Liver (tissue), 9 donors: ENCODE data around the gene RETREG1. TPM values are rescaled to one million over a fixed set of nuclear protein-coding genes. Genes with fewer than 3 reads are reported as not detected.

Source experiments
- DNase-seq: peaks from one replicate; pipeline ENCODE4 v3.0.0-alpha.2; 2017; ENCODE audit warnings: low spot score
- H3K27ac ChIP-seq, 2 donors: one replicate each; pipeline ENCODE4 v1.7.0; 2013; ENCODE audit warnings: inconsistent platforms in 2 of 2, low read length in 2 of 2, control low read depth in 1 of 2, low read depth in 1 of 2, mild to moderate bottlenecking in 1 of 2
- H3K27me3 ChIP-seq, 4 donors: one replicate each; pipeline versions ENCODE4 v1.6.1 to v1.7.0; 2013; ENCODE audit warnings: low read length in 3 of 4, inconsistent platforms in 1 of 4, mild to moderate bottlenecking in 1 of 4, moderate library complexity in 1 of 4; ENCODE audit not compliant: control insufficient read depth in 4 of 4, insufficient read depth in 4 of 4
- H3K36me3 ChIP-seq, 4 donors: one replicate each; pipeline versions ENCODE4 v1.6.1 to v1.7.0; 2013; ENCODE audit warnings: low read length in 3 of 4, mild to moderate bottlenecking in 3 of 4, low read depth in 1 of 4, moderate library complexity in 1 of 4; ENCODE audit not compliant: control insufficient read depth in 4 of 4, insufficient read depth in 3 of 4
- H3K4me1 ChIP-seq, 4 donors: one replicate each; pipeline versions ENCODE4 v1.6.1 to v1.7.0; 2013; ENCODE audit warnings: low read length in 3 of 4, mild to moderate bottlenecking in 3 of 4, moderate library complexity in 1 of 4; ENCODE audit not compliant: control insufficient read depth in 4 of 4, insufficient read depth in 4 of 4
- H3K4me3 ChIP-seq, 3 donors: one replicate each; pipeline versions ENCODE4 v1.6.1 to v1.7.0; 2013; ENCODE audit warnings: low read length in 3 of 3, control low read depth in 1 of 3, low read depth in 1 of 3, mild to moderate bottlenecking in 1 of 3
- H3K9ac ChIP-seq, 2 donors: one replicate each; pipeline ENCODE4 v1.7.0; 2013; ENCODE audit warnings: low read length in 2 of 2, mild to moderate bottlenecking in 2 of 2, moderate library complexity in 2 of 2, control low read depth in 1 of 2, low read depth in 1 of 2
- H3K9me3 ChIP-seq, 4 donors: one replicate each; pipeline versions ENCODE4 v1.6.1 to v1.7.0; 2013; ENCODE audit warnings: low read length in 3 of 4; ENCODE audit not compliant: control insufficient read depth in 4 of 4
- EGR1 ChIP-seq, 2 donors: IDR thresholded peaks; 2 replicates each; pipeline ENCODE4 v1.6.1; 2016 to 2018; ENCODE audit warnings: antibody characterized with exemption in 2 of 2, low read depth in 2 of 2
- FOXA1 ChIP-seq: IDR thresholded peaks from 2 replicates; pipeline ENCODE4 v1.6.1; 2016; ENCODE audit warnings: antibody characterized with exemption
- FOXA2 ChIP-seq: IDR thresholded peaks from 2 replicates; pipeline ENCODE4 v1.6.1; 2016; ENCODE audit warnings: antibody characterized with exemption
- GABPA ChIP-seq, 2 donors: IDR thresholded peaks in 1 of 2; conservative IDR thresholded peaks in 1 of 2; 2 replicates each; pipeline ENCODE4 v1.6.1; 2016; ENCODE audit warnings: antibody characterized with exemption in 2 of 2, mild to moderate bottlenecking in 1 of 2, moderate library complexity in 1 of 2
- HNF4A ChIP-seq, 2 donors: conservative IDR thresholded peaks; 2 replicates each; pipeline ENCODE4 v1.6.1; 2016; ENCODE audit warnings: antibody characterized with exemption in 2 of 2, mild to moderate bottlenecking in 2 of 2
- NR2F2 ChIP-seq: IDR thresholded peaks from 2 replicates; pipeline ENCODE4 v1.6.1; 2016; ENCODE audit warnings: antibody characterized with exemption
- RAD21 ChIP-seq, 2 donors: IDR thresholded peaks; 2 replicates each; pipeline ENCODE4 v1.6.1; 2016; ENCODE audit warnings: antibody characterized with exemption in 2 of 2, mild to moderate bottlenecking in 2 of 2
- SP1 ChIP-seq: IDR thresholded peaks from 2 replicates; pipeline ENCODE4 v1.6.1; 2018; ENCODE audit warnings: antibody characterized with exemption, mild to moderate bottlenecking
- TAF1 ChIP-seq: conservative IDR thresholded peaks from 2 replicates; pipeline ENCODE4 v1.6.1; 2016; ENCODE audit warnings: antibody characterized with exemption, mild to moderate bottlenecking
- YY1 ChIP-seq: IDR thresholded peaks from 2 replicates; pipeline ENCODE4 v1.6.1; 2016; ENCODE audit warnings: antibody characterized with exemption, mild to moderate bottlenecking
- WGBS: extraction: QIAGEN DNeasy Blood & Tissue Kit; methylation state at CpG from one replicate; pipeline ENCODE4 v1.1.7; 2013; 5-methylcytosine and 5-hydroxymethylcytosine counted together
- polyA plus RNA-seq, 2 donors: library from polyadenylated mRNA; stranded (reverse) in 1 of 2; unstranded in 1 of 2; fragments of 200-250 nt in 1 of 2; fragments of >200 nt in 1 of 2; fragmentation: Nextera tagmentation in 1 of 2; extraction: Ambion mirVana in 1 of 2; gene quantifications; one replicate each; pipeline versions ENCODE4 v1.2.1 to v1.2.3, GENCODE V29; 2013 to 2015
- total RNA-seq, 2 donors: library from RNA; depleted of rRNA; stranded (reverse); fragments of >200 nt; gene quantifications; one replicate each; pipeline ENCODE4 v1.2.3, GENCODE V29; 2014
- TF ChIP-seq, protein P1 (sequence below): IDR thresholded peaks from 2 replicates; pipeline ENCODE4 v1.6.1; 2016; ENCODE audit warnings: antibody characterized with exemption
- TF ChIP-seq, protein P2 (sequence below): IDR thresholded peaks from 2 replicates; pipeline ENCODE4 v1.6.1; 2016; ENCODE audit warnings: antibody characterized with exemption
- TF ChIP-seq, protein P3 (sequence below): IDR thresholded peaks from 2 replicates; pipeline ENCODE4 v1.6.1; 2016; ENCODE audit warnings: antibody characterized with exemption
- TF ChIP-seq, protein P4 (sequence below): IDR thresholded peaks from 2 replicates; pipeline ENCODE4 v1.6.1; 2016; ENCODE audit warnings: antibody characterized with exemption, mild to moderate bottlenecking
- donor health status: healthy.
- donor health status: healthy.
- donor health status: healthy.
- donor health status: healthy.
- donor health status: healthy.

RETREG1 gene
- total and polyA plus RNA-seq, 4 donors, result 0.70 to 28.1 (median 4.2) TPM

DNA sequence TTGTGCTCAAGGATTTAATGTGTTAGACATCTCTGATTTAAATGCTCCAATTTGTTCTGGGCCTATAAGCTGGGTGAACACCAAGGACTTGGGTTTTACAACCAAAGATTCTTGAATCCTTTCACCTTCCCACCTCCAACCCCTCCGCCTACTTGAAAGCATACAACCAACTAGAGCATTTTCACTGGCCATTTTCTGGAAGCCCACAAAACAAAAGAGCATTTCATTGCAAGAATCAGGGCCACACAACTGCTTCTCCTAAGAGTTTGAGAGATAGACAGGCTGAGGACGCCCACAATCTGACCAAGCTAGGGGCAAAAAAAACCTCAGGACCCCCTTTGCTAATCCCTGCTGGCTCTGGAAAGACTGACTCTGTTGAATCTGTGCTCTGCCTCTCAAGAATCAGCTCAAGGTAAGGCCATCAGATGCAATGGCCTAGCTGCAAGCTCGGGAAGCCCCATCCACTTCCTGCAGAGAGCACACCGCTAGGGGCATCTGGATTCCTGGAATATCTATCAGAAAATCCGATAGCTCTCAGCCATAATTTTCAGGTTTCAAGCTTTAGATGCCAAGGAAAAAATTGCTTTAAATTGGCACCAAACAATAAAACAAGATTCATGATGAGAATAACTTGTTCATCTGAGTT lies 57.7 kb downstream of the RETREG1 start:
- no peak for DNase-seq
- Histone ChIP-seq H3K4me1 (peaks cover 0 to 1% (median 0%) of the 10 kb centered on the region in 4 donors), H3K9ac (no peak overlapping the region), H3K9me3 (no peaks in the 10 kb centered on the region), H3K4me3 (no peak overlapping the region), H3K36me3 (no peaks in the 10 kb centered on the region), H3K27me3 (no peaks in the 10 kb centered on the region), H3K27ac (no peak overlapping the region)
- WGBS, result 91% methylated on average over 5 of the region's 5 CpGs
- no peak for TF ChIP-seq RAD21 (IDR thresholded peaks at IDR 0.05)
- TF ChIP-seq, protein P1, sequence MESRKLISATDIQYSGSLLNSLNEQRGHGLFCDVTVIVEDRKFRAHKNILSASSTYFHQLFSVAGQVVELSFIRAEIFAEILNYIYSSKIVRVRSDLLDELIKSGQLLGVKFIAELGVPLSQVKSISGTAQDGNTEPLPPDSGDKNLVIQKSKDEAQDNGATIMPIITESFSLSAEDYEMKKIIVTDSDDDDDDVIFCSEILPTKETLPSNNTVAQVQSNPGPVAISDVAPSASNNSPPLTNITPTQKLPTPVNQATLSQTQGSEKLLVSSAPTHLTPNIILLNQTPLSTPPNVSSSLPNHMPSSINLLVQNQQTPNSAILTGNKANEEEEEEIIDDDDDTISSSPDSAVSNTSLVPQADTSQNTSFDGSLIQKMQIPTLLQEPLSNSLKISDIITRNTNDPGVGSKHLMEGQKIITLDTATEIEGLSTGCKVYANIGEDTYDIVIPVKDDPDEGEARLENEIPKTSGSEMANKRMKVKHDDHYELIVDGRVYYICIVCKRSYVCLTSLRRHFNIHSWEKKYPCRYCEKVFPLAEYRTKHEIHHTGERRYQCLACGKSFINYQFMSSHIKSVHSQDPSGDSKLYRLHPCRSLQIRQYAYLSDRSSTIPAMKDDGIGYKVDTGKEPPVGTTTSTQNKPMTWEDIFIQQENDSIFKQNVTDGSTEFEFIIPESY, result no peak
- no peak for TF ChIP-seq FOXA1
- TF ChIP-seq TAF1, result no peak
- TF ChIP-seq, protein P2, sequence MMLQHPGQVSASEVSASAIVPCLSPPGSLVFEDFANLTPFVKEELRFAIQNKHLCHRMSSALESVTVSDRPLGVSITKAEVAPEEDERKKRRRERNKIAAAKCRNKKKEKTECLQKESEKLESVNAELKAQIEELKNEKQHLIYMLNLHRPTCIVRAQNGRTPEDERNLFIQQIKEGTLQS, result no peak
- TF ChIP-seq HNF4A (conservative IDR thresholded peaks at IDR 0.05), result no peak
- no peak for TF ChIP-seq EGR1 (IDR thresholded peaks at IDR 0.05; ENCODE audit: low read depth in 2 of 2)
- no peak for TF ChIP-seq SP1
- TF ChIP-seq, protein P3, sequence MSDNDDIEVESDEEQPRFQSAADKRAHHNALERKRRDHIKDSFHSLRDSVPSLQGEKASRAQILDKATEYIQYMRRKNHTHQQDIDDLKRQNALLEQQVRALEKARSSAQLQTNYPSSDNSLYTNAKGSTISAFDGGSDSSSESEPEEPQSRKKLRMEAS, result no peak
- no peak for TF ChIP-seq FOXA2
- no peak for TF ChIP-seq YY1
- no peak for TF ChIP-seq NR2F2
- TF ChIP-seq GABPA (IDR thresholded peaks at IDR 0.05 in 1 of 2, conservative IDR thresholded peaks at IDR 0.05 in 1 of 2), result no peak

DNA sequence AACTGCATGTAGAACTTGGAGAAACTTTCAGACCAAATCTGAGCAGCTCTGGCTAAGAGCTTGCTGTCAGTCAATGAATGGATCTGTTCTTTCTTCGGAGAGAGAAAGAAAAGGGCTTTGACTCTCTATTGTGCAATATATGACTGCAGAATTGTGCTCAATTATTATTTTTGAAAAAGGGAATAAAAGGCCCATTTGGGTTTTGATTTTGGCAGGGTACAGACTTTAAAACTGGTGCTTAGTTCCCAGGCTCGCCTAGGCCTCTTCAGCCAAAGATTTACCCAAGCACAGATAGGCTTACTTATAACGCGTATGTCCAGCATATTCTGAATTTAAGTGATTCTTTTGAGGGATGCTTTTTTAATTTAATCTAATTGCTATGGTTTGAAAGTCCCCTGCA lies 59.3 kb downstream of the RETREG1 start:
- no peak for DNase-seq
- no peaks in the 10 kb centered on the region for H3K27me3 ChIP-seq
- H3K27ac ChIP-seq, result no peak overlapping the region
- no peaks in the 10 kb centered on the region for H3K36me3 ChIP-seq
- WGBS, result 95% methylated on average over 4 of the region's 4 CpGs
- no peaks in the 10 kb centered on the region for H3K9me3 ChIP-seq
- TF ChIP-seq FOXA2, result no peak
- TF ChIP-seq, protein P1, result no peak
- TF ChIP-seq, protein P4, sequence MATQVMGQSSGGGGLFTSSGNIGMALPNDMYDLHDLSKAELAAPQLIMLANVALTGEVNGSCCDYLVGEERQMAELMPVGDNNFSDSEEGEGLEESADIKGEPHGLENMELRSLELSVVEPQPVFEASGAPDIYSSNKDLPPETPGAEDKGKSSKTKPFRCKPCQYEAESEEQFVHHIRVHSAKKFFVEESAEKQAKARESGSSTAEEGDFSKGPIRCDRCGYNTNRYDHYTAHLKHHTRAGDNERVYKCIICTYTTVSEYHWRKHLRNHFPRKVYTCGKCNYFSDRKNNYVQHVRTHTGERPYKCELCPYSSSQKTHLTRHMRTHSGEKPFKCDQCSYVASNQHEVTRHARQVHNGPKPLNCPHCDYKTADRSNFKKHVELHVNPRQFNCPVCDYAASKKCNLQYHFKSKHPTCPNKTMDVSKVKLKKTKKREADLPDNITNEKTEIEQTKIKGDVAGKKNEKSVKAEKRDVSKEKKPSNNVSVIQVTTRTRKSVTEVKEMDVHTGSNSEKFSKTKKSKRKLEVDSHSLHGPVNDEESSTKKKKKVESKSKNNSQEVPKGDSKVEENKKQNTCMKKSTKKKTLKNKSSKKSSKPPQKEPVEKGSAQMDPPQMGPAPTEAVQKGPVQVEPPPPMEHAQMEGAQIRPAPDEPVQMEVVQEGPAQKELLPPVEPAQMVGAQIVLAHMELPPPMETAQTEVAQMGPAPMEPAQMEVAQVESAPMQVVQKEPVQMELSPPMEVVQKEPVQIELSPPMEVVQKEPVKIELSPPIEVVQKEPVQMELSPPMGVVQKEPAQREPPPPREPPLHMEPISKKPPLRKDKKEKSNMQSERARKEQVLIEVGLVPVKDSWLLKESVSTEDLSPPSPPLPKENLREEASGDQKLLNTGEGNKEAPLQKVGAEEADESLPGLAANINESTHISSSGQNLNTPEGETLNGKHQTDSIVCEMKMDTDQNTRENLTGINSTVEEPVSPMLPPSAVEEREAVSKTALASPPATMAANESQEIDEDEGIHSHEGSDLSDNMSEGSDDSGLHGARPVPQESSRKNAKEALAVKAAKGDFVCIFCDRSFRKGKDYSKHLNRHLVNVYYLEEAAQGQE, result no peak
- peaks cover 0 to 2% (median under 1%) of the 10 kb centered on the region in 4 donors for H3K4me1 ChIP-seq
- no peak overlapping the region for H3K4me3 ChIP-seq
- no peak overlapping the region for H3K9ac ChIP-seq
